ENCODE measurements around the gene CELF5.

GRCh38 chr19:3284759-3285646 is 60.5 kb downstream of the CELF5 start:
- TF ChIP-seq CTCF (IDR thresholded peaks at IDR 0.05 in 8 of 11, conservative IDR thresholded peaks at IDR 0.05 in 3 of 11) (no peak), POLR2A (IDR thresholded peaks at IDR 0.05) (no peak)
